Measurements from ENCODE around the gene MAP9.
"Not testable (repeated sequence)": the region's sequence is repeated elsewhere in the genome, so short reads cannot be mapped to it uniquely, and the experiment has no call there.

Gene MAP9

GRCh38 chr4:155353923-155354540 is 22.7 kb downstream of the MAP9 start:
- DNase-seq (ENCODE audit: low read depth in 2 of 2) = no peak

- DNase-seq (ENCODE audit: low read depth in 2 of 2) = peak; percentile 3 to 4
Observed at GRCh38 chr4:155342142-155342541, 34.6 kb downstream of the MAP9 start.

- no peak for DNase-seq (ENCODE audit: low read depth in 2 of 2)
Observed at GRCh38 chr4:155339999-155340398, 36.8 kb downstream of the MAP9 start.

GRCh38 chr4:155339588-155339987 is 37.2 kb downstream of the MAP9 start:
- no peak for DNase-seq (ENCODE audit: low read depth in 2 of 2)

- no peak for DNase-seq (ENCODE audit: low read depth in 2 of 2)
Observed at GRCh38 chr4:155338196-155338595, 38.6 kb downstream of the MAP9 start.

- DNase-seq (ENCODE audit: low read depth in 2 of 2) = no peak
Observed at GRCh38 chr4:155336242-155336641, 40.5 kb downstream of the MAP9 start.

GRCh38 chr4:155331478-155331877 is 45.3 kb downstream of the MAP9 start:
- DNase-seq (ENCODE audit: low read depth in 2 of 2) = no peak

- no peak for DNase-seq (ENCODE audit: low read depth in 2 of 2)
Observed at GRCh38 chr4:155322782-155323181, 54.0 kb downstream of the MAP9 start.

GRCh38 chr4:155321006-155321405 is 55.8 kb downstream of the MAP9 start:
- no peak for DNase-seq (ENCODE audit: low read depth in 2 of 2)

- DNase-seq (ENCODE audit: low read depth in 2 of 2) = no peak
Observed at GRCh38 chr4:155319516-155319915, 57.2 kb downstream of the MAP9 start.

- DNase-seq (ENCODE audit: low read depth in 2 of 2) = not testable (repeated sequence)
Observed at GRCh38 chr4:155312027-155312426, 64.7 kb downstream of the MAP9 start.

- no peak for DNase-seq (ENCODE audit: low read depth in 2 of 2)
Observed at GRCh38 chr4:155307731-155308277, 69.0 kb downstream of the MAP9 start.

- no peak for DNase-seq (ENCODE audit: low read depth in 2 of 2)
Observed at GRCh38 chr4:155305619-155306018, 71.1 kb downstream of the MAP9 start.

- no peak for DNase-seq (ENCODE audit: low read depth in 2 of 2)
Observed at GRCh38 chr4:155304375-155304774, 72.4 kb downstream of the MAP9 start.

GRCh38 chr4:155299103-155299502 is 77.7 kb downstream of the MAP9 start:
- DNase-seq (ENCODE audit: low read depth in 2 of 2) = no peak

All from fibroblast of skin of left biceps (primary cell).